HG03064 (cell line): ENCODE results near the gene DCAF11.

Source experiments
- ATAC-seq: cut with Tn5 transposase; IDR thresholded peaks from one replicate; pipeline ENCODE4 v1.9.1; 2021; ENCODE audit warnings: low read depth; ENCODE audit not compliant: unreplicated experiment

The DCAF11 gene

DNA sequence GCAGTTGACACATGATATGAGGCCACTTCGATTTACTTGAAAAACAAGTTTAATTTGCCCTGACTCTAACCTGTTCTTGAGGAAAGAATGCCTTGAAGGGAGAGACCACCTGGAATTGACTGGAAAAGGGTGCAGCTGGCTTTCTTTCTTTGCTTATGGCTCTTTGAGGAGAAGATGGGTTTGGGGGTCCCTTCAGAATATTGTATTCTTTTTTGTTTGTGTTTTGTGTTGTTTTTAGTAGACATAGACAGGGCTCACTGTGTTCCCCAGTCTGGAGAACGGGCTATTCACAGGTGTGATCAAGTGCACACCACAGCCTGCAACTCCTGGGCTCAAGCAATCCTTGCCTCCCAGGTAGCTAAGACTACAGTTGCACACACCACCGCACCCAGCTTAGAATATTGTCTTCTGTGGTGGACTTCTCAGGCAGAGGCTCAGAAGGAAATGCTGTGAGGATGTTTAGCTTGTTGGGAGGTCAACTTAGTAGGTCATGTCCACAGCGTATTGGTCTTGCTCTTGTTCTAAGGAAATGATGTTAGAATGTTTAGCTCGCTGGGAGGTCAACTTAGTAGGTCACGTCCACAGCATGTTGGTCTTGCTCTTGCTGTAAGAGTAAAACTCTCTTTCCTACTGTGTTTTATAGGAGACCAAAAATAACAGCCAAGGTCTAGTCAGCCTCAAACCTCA is 1.7 kb downstream of the DCAF11 start:
- no peak for ATAC-seq

GRCh38 chr14:24117179-24117578 is 2.6 kb downstream of the DCAF11 start:
- ATAC-seq, result no peak

DNA sequence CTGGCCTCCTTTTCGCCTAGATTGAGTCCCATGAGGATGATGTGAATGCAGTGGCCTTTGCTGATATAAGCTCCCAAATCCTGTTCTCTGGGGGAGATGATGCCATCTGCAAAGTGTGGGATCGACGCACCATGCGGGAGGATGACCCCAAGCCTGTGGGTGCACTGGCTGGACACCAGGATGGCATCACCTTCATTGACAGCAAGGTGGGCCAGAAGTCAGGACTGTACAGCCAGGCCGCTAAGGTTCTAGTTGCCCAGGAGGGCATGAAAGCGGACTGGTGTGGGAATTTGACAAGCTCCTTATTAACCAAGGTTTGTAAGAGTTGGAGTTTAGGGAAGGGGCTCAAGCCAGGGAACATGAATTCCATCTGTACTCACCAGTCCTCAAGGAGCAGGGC is 5.1 kb downstream of the DCAF11 start:
- no peak for ATAC-seq

GRCh38 chr14:24121210-24121609 is 6.6 kb downstream of the DCAF11 start:
- no peak for ATAC-seq

DNA sequence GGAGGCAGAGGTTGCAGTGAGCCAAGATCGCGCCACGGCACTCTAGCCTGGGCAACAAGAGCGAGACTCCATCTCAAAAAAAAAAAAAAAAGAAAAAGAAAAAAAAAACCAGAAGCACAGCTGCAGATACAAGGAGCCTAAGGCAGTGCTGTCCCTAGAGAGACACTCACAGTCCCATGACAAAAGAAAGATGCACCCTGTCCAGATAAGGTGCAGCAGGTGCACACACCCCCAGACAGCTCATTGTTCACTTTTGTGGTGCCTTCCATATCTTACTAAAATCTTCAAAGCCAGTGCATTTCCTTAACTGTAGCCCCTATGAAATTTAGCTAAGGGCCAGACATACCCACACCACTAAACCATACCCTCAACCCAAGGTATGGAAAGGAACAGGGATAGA is 7.8 kb downstream of the DCAF11 start:
- no peak for ATAC-seq

DNA sequence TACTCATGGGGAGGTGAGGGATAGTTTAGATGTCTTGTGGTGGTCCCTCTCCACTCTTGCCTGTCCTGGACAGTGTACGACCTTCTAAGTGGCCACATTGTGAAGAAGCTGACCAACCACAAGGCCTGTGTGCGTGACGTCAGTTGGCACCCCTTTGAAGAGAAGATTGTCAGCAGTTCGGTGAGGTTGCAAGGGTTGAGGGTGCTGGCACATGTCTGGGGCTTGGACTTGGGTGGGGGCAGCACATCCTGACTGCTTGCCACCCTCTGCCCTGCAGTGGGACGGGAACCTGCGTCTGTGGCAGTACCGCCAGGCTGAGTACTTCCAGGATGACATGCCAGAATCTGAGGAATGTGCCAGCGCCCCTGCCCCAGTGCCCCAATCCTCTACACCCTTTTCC is 8.3 kb downstream of the DCAF11 start:
- no peak for ATAC-seq

DNA sequence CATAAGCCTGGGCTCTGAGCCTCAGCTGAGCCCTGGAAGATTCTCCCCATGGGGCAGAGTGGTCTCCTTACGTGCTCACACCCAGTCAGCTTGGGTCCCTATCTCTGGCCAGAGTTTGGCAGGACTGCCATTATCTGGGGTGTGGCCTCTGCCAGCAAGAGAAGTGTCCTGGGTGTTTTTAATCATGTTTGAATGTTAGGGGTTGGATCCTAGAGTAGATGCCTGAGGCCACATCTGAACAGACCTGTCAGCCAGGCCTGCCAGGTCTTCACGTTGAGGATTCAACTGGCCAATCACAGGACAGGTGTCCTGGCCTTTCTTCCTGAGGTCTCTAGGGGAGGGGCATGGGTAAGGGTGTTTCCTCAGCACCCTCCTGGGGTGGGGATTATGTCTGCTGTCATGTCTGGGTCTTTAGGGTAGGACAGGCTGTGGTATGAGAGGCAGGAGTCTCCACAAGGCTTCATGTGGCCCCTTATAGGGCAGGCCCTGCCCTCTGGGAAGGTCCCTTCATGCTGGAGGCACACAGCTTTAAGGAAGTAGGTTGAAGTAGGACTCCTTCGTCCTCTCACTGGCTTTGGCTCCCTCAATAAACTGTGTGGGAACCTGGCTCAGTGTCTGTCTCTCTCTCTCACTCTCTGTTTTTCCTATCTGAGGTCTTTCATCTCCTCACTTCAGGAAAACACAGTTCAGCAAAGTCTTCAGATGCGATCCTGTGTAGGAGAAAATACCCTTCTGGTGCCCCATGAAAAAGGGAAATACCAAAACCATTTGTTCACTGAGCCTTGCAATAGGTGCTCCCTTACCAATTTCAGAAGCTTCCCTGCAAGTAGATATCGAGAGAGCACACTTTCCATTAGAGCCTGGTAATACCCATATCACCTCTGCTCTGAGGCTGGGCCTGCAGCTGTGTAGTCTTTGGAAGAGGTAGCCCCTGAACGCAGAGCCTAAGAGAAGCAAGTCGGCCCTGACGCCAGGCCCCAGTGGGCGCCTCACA is 9.1 kb downstream of the DCAF11 start:
- no peak for ATAC-seq

- ATAC-seq, result no peak
Measured at GRCh38 chr14:24126939-24127338, 12.4 kb downstream of the DCAF11 start.

GRCh38 chr14:24127673-24128072 is 13.1 kb downstream of the DCAF11 start:
- no peak for ATAC-seq

DNA sequence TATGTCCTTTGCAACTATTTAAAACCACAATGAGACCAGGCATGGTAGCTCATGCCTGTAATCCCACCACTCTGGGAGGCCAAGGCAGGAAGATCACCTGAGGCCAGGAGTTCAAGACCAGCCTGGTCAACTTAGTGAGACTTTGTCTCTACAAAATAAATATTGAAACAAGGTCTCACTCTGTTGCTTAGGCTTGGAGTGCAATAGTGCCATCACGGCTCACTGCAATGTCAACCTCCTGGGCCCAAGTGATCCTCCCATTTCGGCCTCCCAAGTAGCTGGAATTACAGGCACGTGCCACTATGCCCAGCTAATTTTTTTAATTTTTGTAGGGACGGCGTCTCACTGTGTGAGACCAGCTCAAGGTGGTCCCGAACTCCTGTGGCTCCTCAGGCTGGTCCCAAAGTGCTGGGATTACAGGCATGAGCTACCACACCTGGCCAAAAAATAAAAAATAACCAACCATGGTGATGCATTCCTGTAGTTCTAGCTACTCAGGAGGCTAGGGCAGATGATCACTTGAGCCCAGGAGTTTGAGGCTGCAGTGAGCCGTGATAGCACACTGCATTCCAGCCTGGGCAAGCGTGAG is 14.9 kb downstream of the DCAF11 start:
- no peak for ATAC-seq

GRCh38 chr14:24130380-24130716 is 15.8 kb downstream of the DCAF11 start, which contains the start of gene FITM1:
TSS of gene FITM1 (plus strand) at chr14:24130659. CDS start at chr14:24131564, 905 bp downstream.
- ATAC-seq, result no peak

- ATAC-seq, result no peak
Measured at GRCh38 chr14:24130717-24131548, 16.4 kb downstream of the DCAF11 start.

GRCh38 chr14:24131549-24131966 is 17.0 kb downstream of the DCAF11 start:
- ATAC-seq, result no peak

GRCh38 chr14:24132061-24132685 is 17.6 kb downstream of the DCAF11 start:
- ATAC-seq, result no peak

DNA sequence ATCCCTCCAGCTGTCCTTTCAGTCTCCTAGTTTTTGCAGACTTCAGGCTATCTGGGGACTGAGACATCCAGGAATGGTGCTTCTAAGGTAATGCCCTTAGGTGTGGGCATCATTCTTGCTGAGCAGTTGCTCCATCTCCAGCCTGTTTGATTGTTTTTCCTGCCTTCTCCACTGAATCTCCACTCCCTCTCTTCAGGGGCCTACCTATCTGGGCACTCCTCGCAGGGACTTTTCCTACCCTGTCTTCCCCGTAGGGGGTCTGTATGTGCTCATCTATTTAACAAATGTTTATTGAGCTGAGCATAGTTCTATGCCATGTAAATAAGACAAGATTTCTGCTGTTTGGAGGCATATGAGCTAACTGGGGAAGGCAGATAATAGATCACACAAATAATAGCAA is 18.4 kb downstream of the DCAF11 start:
- no peak for ATAC-seq

- no peak for ATAC-seq
Measured at GRCh38 chr14:24133735-24134134, 19.2 kb downstream of the DCAF11 start.

- ATAC-seq, result no peak
Measured at GRCh38 chr14:24135584-24135833, 20.9 kb downstream of the DCAF11 start.

- peak; percentile 79 for ATAC-seq
Measured at GRCh38 chr14:24135834-24136683, 21.5 kb downstream of the DCAF11 start, which contains the start of gene PSME1. TSS of gene PSME1 (plus strand) at chr14:24136194. CDS start at chr14:24136263, 69 bp downstream.
